Measurements from ENCODE around the gene POC1B.

The POC1B gene

GRCh38 chr12:89414851-89415250 is 111.0 kb downstream of the POC1B start:
- no peak for DNase-seq

GRCh38 chr12:89414322-89414721 is 111.5 kb downstream of the POC1B start:
- DNase-seq = no peak

GRCh38 chr12:89413234-89413633 is 112.6 kb downstream of the POC1B start:
- DNase-seq = no peak

GRCh38 chr12:89412665-89413064 is 113.2 kb downstream of the POC1B start:
- DNase-seq = no peak

GRCh38 chr12:89411846-89412245 is 114.0 kb downstream of the POC1B start:
- DNase-seq = no peak

- DNase-seq = no peak
Observed at GRCh38 chr12:89411234-89411633, 114.6 kb downstream of the POC1B start.

GRCh38 chr12:89405626-89406345 is 120.1 kb downstream of the POC1B start:
- no peak for DNase-seq

- no peak for DNase-seq
Observed at GRCh38 chr12:89401433-89402058, 124.3 kb downstream of the POC1B start.

GRCh38 chr12:89400415-89400814 is 125.4 kb downstream of the POC1B start:
- no peak for DNase-seq

- DNase-seq = no peak
Observed at GRCh38 chr12:89395712-89396111, 130.1 kb downstream of the POC1B start.

- no peak for DNase-seq
Observed at GRCh38 chr12:89393551-89394121, 132.2 kb downstream of the POC1B start.

GRCh38 chr12:89392391-89392790 is 133.5 kb downstream of the POC1B start:
- DNase-seq = no peak

GRCh38 chr12:89391726-89392336 is 134.0 kb downstream of the POC1B start:
- no peak for DNase-seq

- DNase-seq = peak; percentile 9
Observed at GRCh38 chr12:89390802-89391673, 134.8 kb downstream of the POC1B start.

GRCh38 chr12:89389755-89390661 is 135.8 kb downstream of the POC1B start:
- peak; percentile 28 for DNase-seq

GRCh38 chr12:89386138-89386537 is 139.7 kb downstream of the POC1B start:
- no peak for DNase-seq

GRCh38 chr12:89384807-89385206 is 141.0 kb downstream of the POC1B start:
- DNase-seq = no peak

GRCh38 chr12:89384050-89384758 is 141.6 kb downstream of the POC1B start:
- DNase-seq = no peak

- no peak for DNase-seq
Observed at GRCh38 chr12:89383235-89384049, 142.4 kb downstream of the POC1B start.

- no peak for DNase-seq
Observed at GRCh38 chr12:89382328-89382727, 143.5 kb downstream of the POC1B start.
